Right ventricle myocardium inferior (tissue), 1 donor: ENCODE data around the gene CCND1. TPM values are rescaled to one million over a fixed set of nuclear protein-coding genes. Genes with fewer than 3 reads are reported as not detected.
"Not testable (repeated sequence)": the region's sequence is repeated elsewhere in the genome, so short reads cannot be mapped to it uniquely, and the experiment has no call there.

ENCODE experiments used
- ATAC-seq: fragments of 200-7000 bp; cut with Tn5 transposase; one replicate; pipeline ENCODE4 v1.9.1; 2020; ENCODE audit warnings: mild to moderate bottlenecking, moderate library complexity
- DNase-seq: peaks from one replicate; pipeline ENCODE4 v3.0.0; 2021; ENCODE audit errors: missing footprints
- intact Hi-C: fragments of 100-400 bp; cut with DNase I; formaldehyde crosslinking; loops from one replicate; pipeline ENCODE4 v1.11.0; 2022
- total RNA-seq: library from RNA; stranded (reverse); fragmentation: NEBNext Ultra II Directional; extraction: Animal tissue kit (Norgen Biotek cat#: 25700); gene quantifications from one replicate; pipeline ENCODE4 v1.2.1, GENCODE V29; 2021
- donor health status: DM: no; HTN: yes; CAD: no; lungs with severe emphysema.

The CCND1 gene
- total RNA-seq, 1 donor from 2014 or later = 145 TPM

DNA sequence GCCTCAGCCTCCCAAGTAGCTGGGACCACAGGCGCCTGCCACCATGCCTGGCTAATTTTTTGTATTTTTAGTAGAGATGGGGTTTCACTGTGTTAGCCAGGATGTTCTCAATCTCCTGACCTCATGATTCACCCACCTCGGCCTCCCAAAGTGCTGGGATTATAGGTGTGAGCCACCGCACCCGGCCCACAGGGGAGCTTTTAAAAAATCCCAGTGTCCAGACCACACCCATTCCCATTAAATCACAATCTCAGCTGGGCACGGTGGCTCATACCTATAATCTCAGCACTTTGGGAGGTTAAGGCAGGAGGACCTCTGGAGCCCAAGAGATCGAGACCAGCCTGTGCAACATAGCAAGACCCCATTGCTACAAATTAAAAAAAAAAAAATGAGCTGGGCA, 55.0 kb downstream of the CCND1 start:
- DNase-seq, intact Hi-C loops, ATAC-seq: not testable (repeated sequence)

DNA sequence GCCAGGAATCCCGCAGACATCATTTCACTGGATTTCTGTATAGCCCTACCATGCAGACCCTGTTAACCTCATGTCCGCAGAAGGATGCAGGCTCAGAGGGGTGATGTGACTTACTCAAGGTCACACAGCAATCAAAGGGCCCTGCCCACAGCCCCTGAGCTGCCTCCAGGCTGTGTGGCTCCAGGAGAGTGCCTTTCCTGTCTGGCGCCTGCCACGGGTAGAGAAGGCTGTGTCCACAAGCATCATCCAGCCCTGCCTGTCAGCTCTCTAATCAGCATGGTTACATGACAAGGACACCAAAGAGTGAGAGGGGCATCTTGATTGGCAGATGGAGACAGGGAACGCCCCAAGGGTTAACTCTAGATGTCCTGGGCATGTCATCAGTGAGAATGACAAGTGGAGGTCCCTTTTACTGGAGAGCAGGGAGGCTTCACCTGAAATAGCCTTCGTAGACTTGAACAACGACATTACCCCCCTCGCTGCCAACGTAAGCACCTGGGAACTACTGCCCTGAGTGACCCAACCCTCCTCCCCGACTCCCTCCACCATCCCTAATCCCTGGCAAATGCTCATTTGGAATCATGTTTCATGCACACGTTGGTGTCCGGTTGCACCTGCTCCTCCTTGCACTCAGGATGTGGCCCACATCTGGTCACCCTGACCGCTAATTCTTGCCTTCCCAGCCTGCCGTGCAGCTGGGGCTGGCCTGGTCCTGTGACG, 56.0 kb downstream of the CCND1 start:
- ATAC-seq (no peak), DNase-seq (no peak)
- intact Hi-C loops = no loop called here

DNA sequence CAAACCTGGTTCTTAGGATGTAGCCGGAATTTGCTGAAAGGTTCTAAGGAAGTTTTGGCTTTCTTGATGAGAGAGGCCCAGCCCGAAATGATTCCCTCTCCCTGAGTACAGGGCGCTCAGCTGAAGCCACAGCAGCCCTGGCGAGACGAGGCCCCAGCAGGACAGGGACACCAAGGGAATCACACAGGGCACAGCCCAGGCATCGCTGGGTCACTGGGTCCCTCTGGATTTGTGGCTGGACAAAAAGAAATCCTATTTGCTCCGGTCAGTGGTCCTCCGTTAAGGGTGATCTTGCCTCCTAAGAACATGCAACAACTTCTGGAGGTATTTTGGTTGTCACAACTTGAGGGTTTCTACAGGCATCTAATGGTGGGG, 56.5 kb downstream of the CCND1 start:
- intact Hi-C loops = no loop called here
- no peak for DNase-seq
- ATAC-seq = no peak

DNA sequence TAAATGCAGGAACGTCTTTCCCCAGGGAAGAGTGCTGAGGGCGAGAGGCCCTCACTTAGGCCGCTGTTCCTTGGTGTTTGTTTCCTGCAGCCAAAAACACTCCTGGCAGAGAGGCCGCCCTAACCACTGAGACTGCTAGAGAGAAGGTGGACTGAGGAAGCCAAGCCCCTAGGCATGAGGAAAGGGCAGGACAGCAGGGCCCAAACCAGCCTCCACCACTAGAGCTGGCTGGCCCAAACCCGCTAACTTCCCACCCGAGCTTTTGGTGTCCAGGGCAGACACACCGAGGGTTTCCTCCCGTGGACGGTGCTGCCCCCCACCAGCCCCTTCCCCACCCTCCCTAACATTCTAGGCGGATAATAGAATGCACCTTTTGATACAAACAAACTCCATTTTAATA, 56.9 kb downstream of the CCND1 start:
- ATAC-seq (no peak), DNase-seq (no peak)
- intact Hi-C loops = no loop called here

DNA sequence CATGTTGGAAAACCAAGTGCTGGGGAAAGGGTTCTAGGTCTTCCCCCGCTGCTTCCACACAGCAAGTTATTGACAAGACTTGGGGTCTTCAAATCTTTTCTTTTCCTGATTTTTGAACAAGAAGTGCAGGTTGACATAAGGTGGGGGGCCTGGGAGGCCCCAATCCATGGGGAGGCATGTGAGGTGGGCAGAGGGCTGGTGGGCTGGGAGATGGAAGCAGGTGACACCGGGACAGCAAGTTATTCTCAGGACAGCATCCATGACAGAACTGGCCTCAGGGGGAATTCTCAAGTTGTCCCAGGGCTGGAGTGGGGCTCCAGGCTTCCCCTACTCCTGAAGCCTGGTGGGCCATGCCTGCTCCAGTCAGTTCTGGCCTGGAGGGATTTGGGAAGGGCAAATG, 57.4 kb downstream of the CCND1 start:
- intact Hi-C loops = no loop called here
- ATAC-seq = no peak
- no peak for DNase-seq

DNA sequence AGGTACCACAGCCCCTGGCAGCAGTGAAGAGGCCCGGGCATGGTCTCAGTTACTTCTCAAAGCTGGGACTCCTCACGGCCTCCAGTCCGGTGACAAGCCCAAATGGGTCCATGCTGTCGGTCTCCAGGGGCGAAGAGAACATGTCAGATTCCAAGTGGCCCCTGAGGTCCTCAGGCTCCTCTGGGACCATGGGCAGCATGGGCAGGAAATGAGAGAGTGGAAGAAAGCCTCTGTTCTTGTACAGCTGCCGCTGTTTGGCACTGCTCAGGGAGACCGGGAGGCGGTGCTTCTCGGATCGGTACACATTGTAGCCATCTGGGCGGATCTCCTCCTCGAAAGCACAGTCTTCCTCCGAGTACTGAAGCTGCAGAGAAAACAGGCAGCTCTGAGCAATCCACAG, 58.3 kb downstream of the CCND1 start:
- intact Hi-C loops = no loop called here
- DNase-seq (no peak), ATAC-seq (no peak)

DNA sequence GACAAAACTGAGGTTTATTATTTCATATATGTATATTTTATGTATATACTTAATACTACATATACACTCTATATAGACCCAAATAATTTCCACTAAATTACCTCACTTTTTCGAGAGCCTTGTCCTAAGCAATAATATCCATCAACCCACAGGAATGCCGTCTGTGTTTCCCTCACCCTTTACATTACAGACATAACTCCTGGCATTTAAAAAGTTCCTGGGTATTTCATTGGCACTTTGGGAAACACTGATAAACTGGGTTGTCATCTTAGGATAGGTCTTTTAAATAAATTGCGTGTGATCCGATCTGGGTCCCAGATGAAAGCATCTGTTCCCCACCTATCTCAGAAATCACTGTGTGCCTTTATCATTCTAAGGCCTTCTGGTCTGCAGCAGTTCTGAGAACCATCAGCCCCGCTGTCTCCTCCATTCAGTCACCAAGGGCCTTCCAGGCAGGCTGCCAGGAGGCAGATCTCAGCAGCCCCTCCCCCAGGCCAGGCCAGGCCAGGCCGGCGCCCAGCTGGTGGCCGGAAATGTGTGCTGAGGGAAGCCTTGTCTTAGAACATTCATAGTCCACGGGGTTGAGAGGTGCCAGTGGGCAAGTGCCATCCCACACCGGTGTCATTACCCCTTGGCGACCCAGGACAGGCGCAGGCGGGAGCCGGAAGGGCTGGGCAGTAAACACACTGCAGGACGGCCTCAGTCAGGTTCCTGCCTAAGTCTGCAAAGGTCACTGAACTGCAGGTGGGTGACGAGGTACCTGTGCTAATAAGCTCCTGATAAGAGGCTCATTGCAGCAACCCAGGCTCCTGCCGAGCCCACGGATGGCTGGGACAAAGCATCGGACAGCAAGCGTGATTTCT, 59.6 kb downstream of the CCND1 start:
- DNase-seq = peak; percentile 84
- peak; percentile 88 for ATAC-seq
- intact Hi-C loops = loop anchor here (5.0 kb wide), 1 partner anchor 497 kb away; no protein-coding TSS in a partner anchor

DNA sequence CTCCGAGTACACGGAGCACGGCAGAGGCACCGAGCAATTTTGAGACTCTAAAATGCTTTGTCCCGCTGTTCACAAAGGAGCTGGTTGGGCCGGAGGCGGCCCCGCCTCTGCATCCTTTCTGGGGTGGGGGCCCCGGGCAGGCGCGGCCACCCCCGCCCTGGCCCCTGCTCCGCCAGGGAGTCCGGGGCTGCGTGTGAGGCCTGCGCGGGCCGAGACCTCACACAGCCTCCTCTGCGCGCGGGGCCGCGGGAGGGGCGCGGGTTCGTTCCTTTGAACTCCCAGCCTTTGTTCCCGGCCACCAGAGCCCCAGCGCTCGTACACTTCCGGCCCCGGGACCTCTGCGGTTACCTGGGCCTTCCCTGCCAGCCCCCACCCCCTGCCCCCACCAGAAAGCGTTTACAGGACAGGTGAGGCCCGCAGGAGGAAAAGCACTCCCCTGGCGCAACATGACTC, 61.3 kb downstream of the CCND1 start:
- DNase-seq (no peak), ATAC-seq (no peak)
- intact Hi-C loops = loop anchor here (5.0 kb wide), 1 partner anchor 495 kb away; no protein-coding TSS in a partner anchor

DNA sequence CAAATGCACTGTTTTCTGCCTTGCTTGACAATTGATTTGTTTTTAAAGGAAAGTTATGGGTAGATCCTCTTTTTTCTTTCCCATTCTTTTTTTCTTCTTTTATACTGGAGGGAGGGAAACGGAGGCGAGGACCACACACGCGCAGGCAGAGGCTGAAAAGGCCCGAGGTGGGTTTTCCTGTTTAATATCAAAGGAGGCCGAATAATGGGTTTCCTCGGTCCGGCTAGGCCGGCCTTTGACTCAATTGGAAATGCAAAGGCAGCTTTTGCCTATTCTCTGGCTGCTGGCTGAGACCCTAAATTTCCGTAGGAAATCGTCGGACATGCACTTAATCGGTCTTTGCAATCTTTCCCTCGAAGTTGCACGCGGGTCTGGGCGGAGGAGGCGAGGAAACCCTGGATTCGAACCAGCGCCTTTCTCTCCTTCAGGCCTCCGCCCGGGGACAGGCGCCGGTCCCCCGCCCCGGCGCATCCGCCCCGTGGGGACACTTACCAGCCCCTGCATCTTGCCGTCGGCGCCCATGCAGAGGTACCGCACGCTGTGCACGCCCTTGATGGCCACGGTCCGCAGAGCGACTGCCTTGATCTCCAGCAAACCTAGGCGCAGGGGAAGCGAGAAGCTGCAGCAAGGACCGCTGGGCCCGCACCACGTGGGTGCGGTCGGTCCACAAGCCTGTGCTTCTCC, 62.0 kb downstream of the CCND1 start:
- no peak for ATAC-seq
- intact Hi-C loops = loop anchor here (5.0 kb wide), 1 partner anchor 494 kb away; no protein-coding TSS in a partner anchor
- no peak for DNase-seq

DNA sequence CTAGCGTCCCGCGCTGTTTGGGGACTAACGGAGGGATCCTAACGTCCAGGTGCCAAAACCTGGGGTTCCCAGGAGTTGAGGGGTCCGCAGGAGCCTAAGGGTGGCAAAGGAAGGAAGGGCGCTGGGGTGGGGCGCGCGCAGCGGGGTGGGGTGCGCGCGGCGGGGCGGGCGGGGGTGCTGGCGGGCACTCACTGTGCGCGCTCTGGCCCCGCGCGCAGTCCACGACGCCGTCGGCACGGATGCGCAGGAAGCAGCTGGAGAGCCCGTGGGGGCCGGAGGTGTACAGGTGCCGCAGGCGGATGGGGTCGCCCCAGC, 62.5 kb downstream of the CCND1 start:
- DNase-seq = no peak
- intact Hi-C loops = loop anchor here (5.0 kb wide), 1 partner anchor 494 kb away; no protein-coding TSS in a partner anchor
- ATAC-seq = no peak

Other genes with a start within 250 kb of the CCND1 start
- gene LINC01488, start 159.5 kb upstream of the CCND1 start, total RNA-seq = 0.08 TPM
- gene LTO1, start 34.2 kb downstream of the CCND1 start, total RNA-seq = 9.2 TPM
- not detected for gene FGF19, start 62.9 kb downstream of the CCND1 start, total RNA-seq
- gene FGF4, start 134.2 kb downstream of the CCND1 start, total RNA-seq = not detected
- not detected for gene FGF3, start 178.3 kb downstream of the CCND1 start, total RNA-seq